Renal cortex interstitium (tissue), 15 donors: ENCODE results near the gene SNX3. TPM values are rescaled to one million over a fixed set of nuclear protein-coding genes. Genes with fewer than 3 reads are reported as not detected.
A peak's percentile ranks its signal among the peaks of the same experiment; 100 is the strongest.
"Not testable (repeated sequence)": the region's sequence is repeated elsewhere in the genome, so short reads cannot be mapped to it uniquely, and the experiment has no call there.

Experiments used
- DNase-seq, 11 donors: peaks; one replicate each; pipeline ENCODE4 v3.0.0-alpha.2; 2013; ENCODE audit warnings: low read depth in 9 of 11, low spot score in 4 of 11; ENCODE audit errors: extremely low read depth in 1 of 11
- long read RNA-seq, 16 experiments: transcript quantifications; one replicate each; lab custom pipeline, GENCODE V29; 2026
- polyA plus RNA-seq, 3 donors: library from polyadenylated mRNA; unstranded; fragments of 120-200 nt; gene quantifications; one replicate each; pipeline ENCODE4 v1.2.1, GENCODE V29; 2013; ENCODE audit not compliant: insufficient read length in 3 of 3

SNX3 gene
- polyA plus RNA-seq = 100 to 1,000 TPM; 193 to 229 (median 223) TPM
- long read RNA-seq, donor 1, transcript SNX3-201 (4 exons, 1,755 nt) = major isoform, 38 of 83 reads
- long read RNA-seq, donor 1, partial matches to known transcripts = 40 of 83 reads
- long read RNA-seq, donor 1, other reads (novel, unspliced or antisense) = 0 of 83 reads
- long read RNA-seq, donor 2, transcript SNX3-201 (4 exons, 1,755 nt) = major isoform, 49 of 100 reads
- long read RNA-seq, donor 2, partial matches to known transcripts = 50 of 100 reads
- long read RNA-seq, donor 2, other reads (novel, unspliced or antisense) = 0 of 100 reads
- long read RNA-seq, donor 3, transcript SNX3-201 (4 exons, 1,755 nt) = major isoform, 84 of 110 reads
- long read RNA-seq, donor 3, partial matches to known transcripts = 22 of 110 reads
- long read RNA-seq, donor 3, other reads (novel, unspliced or antisense) = 0 of 110 reads
- long read RNA-seq, donor 4, transcript SNX3-201 (4 exons, 1,755 nt) = major isoform, 39 of 42 reads
- long read RNA-seq, donor 4, partial matches to known transcripts = 0 of 42 reads
- long read RNA-seq, donor 4, other reads (novel, unspliced or antisense) = 0 of 42 reads
- long read RNA-seq, donor 5 = 0 reads
- long read RNA-seq, donor 6, transcript SNX3-201 (4 exons, 1,755 nt) = major isoform, 41 of 87 reads
- long read RNA-seq, donor 6, partial matches to known transcripts = 46 of 87 reads
- long read RNA-seq, donor 6, other reads (novel, unspliced or antisense) = 0 of 87 reads
- long read RNA-seq, donor 7, transcript SNX3-201 (4 exons, 1,755 nt) = major isoform, 61 of 102 reads
- long read RNA-seq, donor 7, partial matches to known transcripts = 39 of 102 reads
- long read RNA-seq, donor 7, other reads (novel, unspliced or antisense) = 0 of 102 reads
- long read RNA-seq, donor 8 = 0 reads
- long read RNA-seq, donor 9, transcript SNX3-201 (4 exons, 1,755 nt) = major isoform, 67 of 90 reads
- long read RNA-seq, donor 9, partial matches to known transcripts = 21 of 90 reads
- long read RNA-seq, donor 9, other reads (novel, unspliced or antisense) = 0 of 90 reads
- long read RNA-seq, donor 10, transcript SNX3-201 (4 exons, 1,755 nt) = major isoform, 52 of 90 reads
- long read RNA-seq, donor 10, transcript SNX3-202 (4 exons, 890 nt) = minor isoform, 5 of 90 reads
- long read RNA-seq, donor 10, partial matches to known transcripts = 32 of 90 reads
- long read RNA-seq, donor 10, other reads (novel, unspliced or antisense) = 0 of 90 reads
- long read RNA-seq, donor 11, transcript SNX3-202 (4 exons, 890 nt) = minor isoform, 5 of 63 reads
- long read RNA-seq, donor 11, transcript SNX3-201 (4 exons, 1,755 nt) = major isoform, 45 of 63 reads
- long read RNA-seq, donor 11, partial matches to known transcripts = 13 of 63 reads
- long read RNA-seq, donor 11, other reads (novel, unspliced or antisense) = 0 of 63 reads
- long read RNA-seq, donor 12, transcript SNX3-201 (4 exons, 1,755 nt) = major isoform, 36 of 52 reads
- long read RNA-seq, donor 12, partial matches to known transcripts = 14 of 52 reads
- long read RNA-seq, donor 12, other reads (novel, unspliced or antisense) = 0 of 52 reads
- long read RNA-seq, donor 13 = 0 reads
- long read RNA-seq, donor 14, transcript SNX3-201 (4 exons, 1,755 nt) = major isoform, 73 of 96 reads
- long read RNA-seq, donor 14, partial matches to known transcripts = 20 of 96 reads
- long read RNA-seq, donor 14, other reads (novel, unspliced or antisense) = 0 of 96 reads
- long read RNA-seq, donor 15, transcript SNX3-201 (4 exons, 1,755 nt) = major isoform, 32 of 40 reads
- long read RNA-seq, donor 15, partial matches to known transcripts = 8 of 40 reads
- long read RNA-seq, donor 15, other reads (novel, unspliced or antisense) = 0 of 40 reads
- long read RNA-seq, donor 16, transcript SNX3-202 (4 exons, 890 nt) = minor isoform, 7 of 177 reads
- long read RNA-seq, donor 16, transcript SNX3-201 (4 exons, 1,755 nt) = major isoform, 141 of 177 reads
- long read RNA-seq, donor 16, partial matches to known transcripts = 28 of 177 reads
- long read RNA-seq, donor 16, other reads (novel, unspliced or antisense) = 0 of 177 reads

- peak; percentile 88 to 94 (median 92) for DNase-seq
These were observed at the start of gene SNX3 for GRCh38 chr6:108260809-108261569. Gene SNX3, minus strand, starts transcription at chr6:108261040. Its CDS starts 119 bp downstream, at chr6:108260921.

- no peak for DNase-seq
These were observed 49.0 kb upstream of the SNX3 start for GRCh38 chr6:108309844-108310243.

DNA sequence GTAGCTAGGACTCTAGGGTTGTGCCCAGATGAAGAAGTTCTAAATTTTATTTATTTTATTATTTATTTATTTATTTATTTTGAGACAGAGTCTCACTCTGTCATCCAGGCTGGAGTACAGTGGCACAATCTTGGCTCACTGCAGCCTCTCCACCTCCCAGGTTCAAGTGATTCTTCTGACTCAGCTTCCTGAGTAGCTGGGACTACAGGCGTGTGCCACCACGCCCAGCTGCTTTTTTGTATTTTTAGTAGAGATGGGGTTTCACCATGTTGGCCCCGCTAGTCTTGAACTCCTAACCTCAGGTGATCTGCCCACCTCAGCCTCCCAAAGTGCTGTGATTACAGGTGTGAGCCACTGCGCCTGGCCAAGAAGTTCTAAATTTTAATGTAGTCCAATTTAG lies 47.8 kb upstream of the SNX3 start:
- not testable (repeated sequence) for DNase-seq

- no peak for DNase-seq
These were observed 43.8 kb upstream of the SNX3 start for GRCh38 chr6:108304646-108305045.

DNA sequence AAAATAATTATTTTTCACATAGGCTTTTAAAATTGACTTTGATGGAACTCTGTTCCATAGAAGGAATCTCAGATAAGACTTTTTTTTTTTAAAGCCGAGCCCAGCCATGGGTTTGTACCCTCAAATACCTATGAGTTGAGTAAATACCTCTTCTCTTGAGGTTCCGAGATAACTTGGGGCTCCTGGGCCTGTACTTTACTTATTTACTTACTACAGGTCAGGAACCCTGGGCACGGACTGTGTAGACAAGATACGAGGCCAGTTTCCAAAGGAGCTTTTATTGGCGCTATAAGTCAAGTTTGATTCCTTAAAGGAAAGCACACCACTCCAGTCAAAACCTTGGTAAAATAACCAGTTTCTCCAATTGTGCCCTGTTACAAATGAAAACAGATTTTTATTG lies 41.5 kb upstream of the SNX3 start:
- no peak for DNase-seq

DNA sequence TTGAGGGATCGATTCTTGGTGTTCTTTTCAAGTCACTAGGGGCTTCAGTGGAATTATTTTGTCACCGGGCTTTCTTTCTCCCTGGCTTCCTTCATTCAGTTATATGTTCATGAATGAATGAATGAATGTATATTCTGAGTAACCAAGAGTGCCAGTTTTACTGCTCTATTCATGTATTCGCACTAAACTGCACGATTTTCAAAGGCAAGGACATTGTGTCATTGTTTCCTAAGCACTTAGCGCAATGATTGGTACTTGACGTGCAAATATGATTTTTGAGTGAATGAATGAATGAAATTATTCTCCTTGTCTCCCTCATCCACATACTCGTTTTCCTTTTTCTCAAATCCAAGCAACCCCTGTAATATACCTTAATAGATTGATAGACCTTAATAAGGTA lies 34.8 kb upstream of the SNX3 start:
- peak in 1 of 11 donors; percentile 6 for DNase-seq

DNA sequence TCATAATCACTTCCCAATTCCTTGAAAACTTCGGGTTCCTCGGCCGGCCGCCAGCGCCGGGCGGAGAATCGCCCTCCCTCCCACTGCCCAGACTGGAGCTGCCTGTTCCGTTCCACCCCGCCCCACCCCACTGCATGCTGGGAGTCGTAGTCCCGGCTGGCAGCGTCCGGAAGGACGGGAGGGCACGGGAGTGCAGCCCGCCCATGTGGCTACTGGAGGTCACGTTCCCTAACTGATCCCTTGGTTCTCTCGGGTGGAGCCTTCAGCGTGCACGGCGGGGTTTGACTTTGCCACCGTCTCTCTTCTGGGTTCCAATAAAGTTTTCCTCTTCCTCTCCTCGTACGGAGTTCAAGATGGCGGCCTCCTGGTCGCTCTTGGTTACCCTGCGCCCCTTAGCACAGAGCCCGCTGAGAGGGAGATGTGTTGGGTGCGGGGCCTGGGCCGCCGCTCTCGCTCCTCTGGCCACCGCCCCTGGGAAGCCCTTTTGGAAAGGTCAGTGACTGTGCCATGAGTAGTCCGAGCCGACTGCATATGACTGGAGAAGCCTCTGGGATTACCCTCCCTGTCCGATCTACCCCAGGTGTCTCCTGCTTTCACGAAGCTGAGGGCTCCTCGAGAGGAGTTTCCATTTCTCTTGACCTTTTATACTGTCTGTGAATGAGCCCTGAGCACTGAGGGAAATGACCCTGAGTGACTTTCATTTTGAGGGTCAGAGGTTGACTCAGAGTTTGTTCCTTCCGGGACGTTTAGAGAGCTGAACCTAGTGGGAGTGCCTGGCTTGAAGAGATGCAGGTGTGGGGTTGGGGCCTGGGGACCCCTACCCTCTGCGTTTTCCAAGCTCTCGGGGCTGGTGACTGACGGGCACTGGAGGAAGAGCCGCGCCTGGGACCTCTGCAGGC lies 34.1 kb upstream of the SNX3 start, which contains the start of gene AFG1L:
TSS of gene AFG1L (plus strand) at position 328 of the 899 bp plus-strand sequence. CDS start at position 354, 26 bp downstream.
- DNase-seq = peak; percentile 72 to 90 (median 85)

DNA sequence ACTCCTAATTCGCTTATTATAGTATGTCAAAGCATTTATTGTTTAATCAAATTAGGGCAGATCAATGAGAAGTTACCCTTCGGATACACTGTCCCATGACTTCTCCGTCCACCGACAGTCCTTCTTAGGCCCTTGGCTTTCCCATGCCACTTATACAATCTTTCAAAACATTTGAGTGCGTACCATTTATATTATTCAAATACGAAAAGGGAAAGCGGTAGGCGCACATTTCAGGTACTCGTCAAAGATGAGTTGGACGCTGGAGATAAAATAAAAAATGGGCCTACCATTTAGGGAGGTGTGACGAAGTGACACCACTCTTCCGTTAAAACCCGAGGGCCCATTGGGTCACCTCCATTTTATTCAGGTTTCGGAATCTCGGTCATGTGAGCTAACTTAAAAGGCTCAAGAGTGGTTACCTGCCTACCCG lies 33.5 kb upstream of the SNX3 start:
- DNase-seq = peak in 1 of 11 donors; percentile 7

DNA sequence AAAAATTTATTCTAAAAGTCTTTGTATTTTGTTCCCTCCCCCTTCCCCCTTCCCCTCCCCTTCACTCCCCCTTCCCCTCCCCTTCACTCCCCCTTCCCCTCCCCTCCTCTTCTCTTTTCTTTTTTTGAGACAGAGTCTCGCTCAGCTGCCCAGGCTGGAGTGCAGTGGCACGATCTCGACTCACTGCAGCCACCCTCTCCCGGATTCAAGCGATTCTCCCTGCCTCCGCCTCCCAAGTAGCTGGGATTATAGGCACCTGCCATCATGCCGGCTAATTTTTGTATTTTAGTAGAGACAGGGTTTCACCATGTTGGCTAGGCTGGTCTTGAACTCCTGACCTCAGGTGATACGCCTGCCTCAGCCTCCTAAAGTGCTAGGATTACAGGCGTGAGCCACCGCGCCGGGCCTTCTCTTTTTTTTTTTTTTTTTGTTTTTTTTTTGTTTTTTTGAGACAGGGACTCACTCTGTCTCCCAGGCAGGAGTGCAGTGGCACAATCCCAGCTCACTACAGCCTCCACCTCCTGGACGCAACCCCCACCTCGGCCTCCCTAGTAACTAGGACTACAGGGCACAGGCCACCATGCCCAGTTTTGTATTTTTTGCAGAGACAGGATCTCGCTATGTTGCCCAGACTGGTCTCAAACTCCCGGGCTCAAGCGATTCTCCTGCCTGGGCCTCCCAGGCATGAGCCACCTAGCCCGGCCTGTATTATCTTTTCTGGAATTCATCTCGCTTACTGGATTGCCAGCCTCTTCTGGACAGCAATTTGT lies 32.9 kb upstream of the SNX3 start:
- no peak for DNase-seq

DNA sequence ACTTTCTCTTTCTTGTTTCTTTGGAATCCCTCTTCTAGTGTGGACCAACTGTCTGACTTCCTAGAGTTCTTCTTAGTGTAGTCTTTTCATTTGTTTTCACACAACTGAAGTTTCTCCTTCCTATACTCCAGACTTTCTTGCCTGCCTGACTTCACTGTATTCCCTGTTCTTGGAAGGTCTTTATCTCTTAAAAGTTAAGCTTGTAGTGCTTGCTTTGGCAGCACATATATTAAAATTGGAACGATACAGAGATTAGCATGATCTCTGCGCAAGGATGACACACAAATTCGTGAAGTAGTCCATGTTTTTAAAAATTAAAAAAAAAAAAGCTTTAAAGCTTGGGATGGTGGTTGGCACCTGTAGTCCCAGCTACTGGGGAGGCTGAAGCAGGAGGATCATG lies 31.7 kb upstream of the SNX3 start:
- DNase-seq = not testable (repeated sequence)

DNA sequence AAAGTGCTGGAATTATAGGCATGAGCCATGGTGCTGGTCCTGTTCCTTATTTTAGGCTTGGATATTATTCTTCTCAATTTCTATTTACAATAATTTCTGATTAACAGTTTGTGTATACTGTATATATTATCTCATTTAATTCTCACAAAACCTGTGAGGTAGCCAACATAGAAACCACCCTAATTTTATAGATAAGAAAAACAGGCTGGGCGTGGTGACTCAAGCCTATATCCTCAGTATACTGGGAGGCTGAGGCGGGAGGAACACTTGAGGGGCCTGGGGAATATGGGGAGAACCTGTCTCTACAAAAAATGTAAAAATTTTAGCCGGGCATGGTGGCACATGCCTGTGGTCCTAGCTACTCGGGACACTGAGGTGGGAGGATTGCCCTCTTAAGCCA lies 30.3 kb upstream of the SNX3 start:
- no peak for DNase-seq

DNA sequence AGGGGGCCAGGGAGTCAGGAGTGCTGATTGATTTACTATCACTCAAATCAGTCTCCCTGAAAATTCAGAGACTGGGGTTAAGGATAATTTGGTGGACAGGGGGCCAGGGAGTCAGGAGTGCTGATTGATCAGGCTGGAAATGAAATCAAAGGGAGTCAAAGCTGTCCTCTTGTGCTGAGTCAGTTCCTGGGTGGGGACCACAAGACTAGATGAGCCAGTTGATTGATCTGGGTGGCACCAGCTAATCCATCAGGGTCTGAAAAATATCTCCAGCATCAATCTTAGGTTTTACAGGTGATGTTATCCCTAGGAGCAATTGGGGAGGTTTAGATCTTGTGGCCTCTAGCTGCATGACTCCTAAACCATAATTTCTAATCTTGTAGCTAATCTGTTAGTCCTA lies 27.9 kb upstream of the SNX3 start:
- no peak for DNase-seq

- DNase-seq = no peak
These were observed 26.5 kb upstream of the SNX3 start for GRCh38 chr6:108287373-108287772.

- no peak for DNase-seq
These were observed 25.5 kb upstream of the SNX3 start for GRCh38 chr6:108286366-108286765.

- DNase-seq = no peak
These were observed 24.5 kb upstream of the SNX3 start for GRCh38 chr6:108285381-108285780.
